ENCODE measurements around the gene INHBC. TPM values are rescaled to one million over a fixed set of nuclear protein-coding genes. Genes with fewer than 3 reads are reported as not detected.
A peak's percentile ranks its signal among the peaks of the same experiment; 100 is the strongest.
"Not testable (repeated sequence)": the region's sequence is repeated elsewhere in the genome, so short reads cannot be mapped to it uniquely, and the experiment has no call there.

Gene INHBC
- total RNA-seq, 4 donors from 2014 or later, result 0.33 to 0.63 (median 0.54) TPM; not detected in 1

GRCh38 chr12:57488402-57489156 lies 54.0 kb downstream of the INHBC start:
- peaks cover 12 to 21% of the 10 kb centered on the region in 2 donors for H3K36me3 ChIP-seq
- 29 to 30% methylated on average over 11 of the region's 11 CpGs for WGBS, 2 donors
- no peaks in the 10 kb centered on the region for H3K9me3 ChIP-seq
- H3K4me3 ChIP-seq (replicated peaks in 1 of 3), result peak overlapping the region; percentile 27 to 88 (median 81)
- TF ChIP-seq, protein P1, sequence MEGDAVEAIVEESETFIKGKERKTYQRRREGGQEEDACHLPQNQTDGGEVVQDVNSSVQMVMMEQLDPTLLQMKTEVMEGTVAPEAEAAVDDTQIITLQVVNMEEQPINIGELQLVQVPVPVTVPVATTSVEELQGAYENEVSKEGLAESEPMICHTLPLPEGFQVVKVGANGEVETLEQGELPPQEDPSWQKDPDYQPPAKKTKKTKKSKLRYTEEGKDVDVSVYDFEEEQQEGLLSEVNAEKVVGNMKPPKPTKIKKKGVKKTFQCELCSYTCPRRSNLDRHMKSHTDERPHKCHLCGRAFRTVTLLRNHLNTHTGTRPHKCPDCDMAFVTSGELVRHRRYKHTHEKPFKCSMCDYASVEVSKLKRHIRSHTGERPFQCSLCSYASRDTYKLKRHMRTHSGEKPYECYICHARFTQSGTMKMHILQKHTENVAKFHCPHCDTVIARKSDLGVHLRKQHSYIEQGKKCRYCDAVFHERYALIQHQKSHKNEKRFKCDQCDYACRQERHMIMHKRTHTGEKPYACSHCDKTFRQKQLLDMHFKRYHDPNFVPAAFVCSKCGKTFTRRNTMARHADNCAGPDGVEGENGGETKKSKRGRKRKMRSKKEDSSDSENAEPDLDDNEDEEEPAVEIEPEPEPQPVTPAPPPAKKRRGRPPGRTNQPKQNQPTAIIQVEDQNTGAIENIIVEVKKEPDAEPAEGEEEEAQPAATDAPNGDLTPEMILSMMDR (IDR thresholded peaks at IDR 0.05), result no peak
- no peaks in the 10 kb centered on the region for H3K27me3 ChIP-seq
- DNase-seq, result no peak
- intact Hi-C loops (cut with DNase I), result loop anchor here (2.0 kb wide), 1 partner anchor 58 kb away; the partner anchor contains the start of gene DCTN2
- H3K27ac ChIP-seq, result peak overlapping the region in 2 of 3 donors; percentile 38 to 65
- peaks cover 7 to 14% of the 10 kb centered on the region in 2 donors for H3K4me1 ChIP-seq

GRCh38 chr12:57489157-57489641 lies 54.6 kb downstream of the INHBC start:
- Histone ChIP-seq H3K4me1 (peaks cover 7 to 14% of the 10 kb centered on the region in 2 donors), H3K9me3 (no peaks in the 10 kb centered on the region), H3K4me3 (replicated peaks in 1 of 3) (no peak overlapping the region), H3K27me3 (no peaks in the 10 kb centered on the region), H3K27ac (no peak overlapping the region), H3K36me3 (peaks cover 12 to 21% of the 10 kb centered on the region in 2 donors)
- TF ChIP-seq POLR2A (IDR thresholded peaks at IDR 0.05), result no peak
- TF ChIP-seq, protein P1 (IDR thresholded peaks at IDR 0.05), result no peak
- DNase-seq, result no peak
- 92 to 98% methylated on average over 5 of the region's 5 CpGs for WGBS, 2 donors
- intact Hi-C loops (cut with DNase I), result loop anchor here (2.0 kb wide), 1 partner anchor 58 kb away; the partner anchor contains the start of gene DCTN2

- Histone ChIP-seq H3K4me3 (replicated peaks in 1 of 3) (no peak overlapping the region), H3K27ac (no peak overlapping the region), H3K9me3 (no peaks in the 10 kb centered on the region), H3K27me3 (no peaks in the 10 kb centered on the region), H3K36me3 (peaks cover 12 to 21% of the 10 kb centered on the region in 2 donors), H3K4me1 (peaks cover 7 to 14% of the 10 kb centered on the region in 2 donors)
- intact Hi-C loops (cut with DNase I), result no loop called here
- TF ChIP-seq, protein P1 (IDR thresholded peaks at IDR 0.05), result no peak
- TF ChIP-seq POLR2A (IDR thresholded peaks at IDR 0.05), result no peak
- WGBS, 2 donors, result 92 to 97% methylated on average over 4 of the region's 4 CpGs
- no peak for DNase-seq
Measured at GRCh38 chr12:57490126-57490525, 55.5 kb downstream of the INHBC start.

- no peaks in the 10 kb centered on the region for H3K27me3 ChIP-seq
- H3K4me3 ChIP-seq (replicated peaks in 1 of 3), result no peak overlapping the region
- H3K4me1 ChIP-seq, result peaks cover 7 to 14% of the 10 kb centered on the region in 2 donors
- intact Hi-C loops (cut with DNase I), result no loop called here
- no peak for DNase-seq
- peaks cover 12 to 21% of the 10 kb centered on the region in 2 donors for H3K36me3 ChIP-seq
- 92 to 93% methylated on average over 15 of the region's 15 CpGs for WGBS, 2 donors
- TF ChIP-seq POLR2A (IDR thresholded peaks at IDR 0.05), result no peak
- TF ChIP-seq, protein P1 (IDR thresholded peaks at IDR 0.05), result no peak
- H3K27ac ChIP-seq, result no peak overlapping the region
- no peaks in the 10 kb centered on the region for H3K9me3 ChIP-seq
Measured at GRCh38 chr12:57491393-57492280, 57.1 kb downstream of the INHBC start.

- 95 to 97% methylated on average over 19 to 28 of the region's 48 CpGs for WGBS, 2 donors
- H3K27me3 ChIP-seq; intact Hi-C loops (cut with DNase I); H3K4me3 ChIP-seq (replicated peaks in 1 of 3); H3K9me3 ChIP-seq; H3K27ac ChIP-seq; DNase-seq; H3K4me1 ChIP-seq: not testable (repeated sequence)
- H3K36me3 ChIP-seq, result peaks cover 23 to 36% of the 10 kb centered on the region in 2 donors
Measured at GRCh38 chr12:57495051-57495701, 60.6 kb downstream of the INHBC start.
